ENCODE results near the gene TMX2.

DNA sequence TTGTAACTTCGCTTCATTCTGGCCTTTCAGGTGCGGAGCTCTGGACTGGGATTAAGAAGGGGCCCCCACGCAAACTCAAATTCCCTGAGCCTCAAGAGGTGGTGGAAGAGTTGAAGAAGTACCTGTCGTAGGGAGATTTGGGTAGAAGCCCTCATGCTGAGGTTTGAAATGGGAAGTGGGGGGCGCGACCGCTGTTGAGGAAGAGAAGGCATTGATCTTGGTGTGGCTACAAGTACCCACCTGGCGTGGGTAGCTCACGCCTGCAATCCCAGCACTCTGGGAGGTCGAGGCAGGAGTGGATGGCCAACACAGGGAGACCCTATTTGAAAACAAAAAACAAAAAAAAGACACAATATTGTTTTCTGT is 29.7 kb downstream of the TMX2 start:
- TF ChIP-seq, protein P1, sequence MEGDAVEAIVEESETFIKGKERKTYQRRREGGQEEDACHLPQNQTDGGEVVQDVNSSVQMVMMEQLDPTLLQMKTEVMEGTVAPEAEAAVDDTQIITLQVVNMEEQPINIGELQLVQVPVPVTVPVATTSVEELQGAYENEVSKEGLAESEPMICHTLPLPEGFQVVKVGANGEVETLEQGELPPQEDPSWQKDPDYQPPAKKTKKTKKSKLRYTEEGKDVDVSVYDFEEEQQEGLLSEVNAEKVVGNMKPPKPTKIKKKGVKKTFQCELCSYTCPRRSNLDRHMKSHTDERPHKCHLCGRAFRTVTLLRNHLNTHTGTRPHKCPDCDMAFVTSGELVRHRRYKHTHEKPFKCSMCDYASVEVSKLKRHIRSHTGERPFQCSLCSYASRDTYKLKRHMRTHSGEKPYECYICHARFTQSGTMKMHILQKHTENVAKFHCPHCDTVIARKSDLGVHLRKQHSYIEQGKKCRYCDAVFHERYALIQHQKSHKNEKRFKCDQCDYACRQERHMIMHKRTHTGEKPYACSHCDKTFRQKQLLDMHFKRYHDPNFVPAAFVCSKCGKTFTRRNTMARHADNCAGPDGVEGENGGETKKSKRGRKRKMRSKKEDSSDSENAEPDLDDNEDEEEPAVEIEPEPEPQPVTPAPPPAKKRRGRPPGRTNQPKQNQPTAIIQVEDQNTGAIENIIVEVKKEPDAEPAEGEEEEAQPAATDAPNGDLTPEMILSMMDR (optimal IDR thresholded peaks at IDR 0.05 in 1 of 3, IDR thresholded peaks at IDR 0.05 in 1 of 3, conservative IDR thresholded peaks at IDR 0.05 in 1 of 3; ENCODE audit: extremely low read depth in 1 of 3, insufficient read depth in 2 of 3, low read length in 3 of 3): no peak
- no peak for TF ChIP-seq EZH2 (IDR thresholded peaks at IDR 0.05; ENCODE audit: low read length)

Data from keratinocyte (primary cell).